Inflammatory macrophage treated with lipopolysaccharide for 4 hours (primary cell): Measurements from ENCODE around the gene SLC17A2.

ENCODE experiments used
- DNase-seq: peaks from one replicate; pipeline ENCODE4 v3.0.0-alpha.2; 2020

The SLC17A2 gene, protein sequence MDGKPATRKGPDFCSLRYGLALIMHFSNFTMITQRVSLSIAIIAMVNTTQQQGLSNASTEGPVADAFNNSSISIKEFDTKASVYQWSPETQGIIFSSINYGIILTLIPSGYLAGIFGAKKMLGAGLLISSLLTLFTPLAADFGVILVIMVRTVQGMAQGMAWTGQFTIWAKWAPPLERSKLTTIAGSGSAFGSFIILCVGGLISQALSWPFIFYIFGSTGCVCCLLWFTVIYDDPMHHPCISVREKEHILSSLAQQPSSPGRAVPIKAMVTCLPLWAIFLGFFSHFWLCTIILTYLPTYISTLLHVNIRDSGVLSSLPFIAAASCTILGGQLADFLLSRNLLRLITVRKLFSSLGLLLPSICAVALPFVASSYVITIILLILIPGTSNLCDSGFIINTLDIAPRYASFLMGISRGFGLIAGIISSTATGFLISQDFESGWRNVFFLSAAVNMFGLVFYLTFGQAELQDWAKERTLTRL

DNA sequence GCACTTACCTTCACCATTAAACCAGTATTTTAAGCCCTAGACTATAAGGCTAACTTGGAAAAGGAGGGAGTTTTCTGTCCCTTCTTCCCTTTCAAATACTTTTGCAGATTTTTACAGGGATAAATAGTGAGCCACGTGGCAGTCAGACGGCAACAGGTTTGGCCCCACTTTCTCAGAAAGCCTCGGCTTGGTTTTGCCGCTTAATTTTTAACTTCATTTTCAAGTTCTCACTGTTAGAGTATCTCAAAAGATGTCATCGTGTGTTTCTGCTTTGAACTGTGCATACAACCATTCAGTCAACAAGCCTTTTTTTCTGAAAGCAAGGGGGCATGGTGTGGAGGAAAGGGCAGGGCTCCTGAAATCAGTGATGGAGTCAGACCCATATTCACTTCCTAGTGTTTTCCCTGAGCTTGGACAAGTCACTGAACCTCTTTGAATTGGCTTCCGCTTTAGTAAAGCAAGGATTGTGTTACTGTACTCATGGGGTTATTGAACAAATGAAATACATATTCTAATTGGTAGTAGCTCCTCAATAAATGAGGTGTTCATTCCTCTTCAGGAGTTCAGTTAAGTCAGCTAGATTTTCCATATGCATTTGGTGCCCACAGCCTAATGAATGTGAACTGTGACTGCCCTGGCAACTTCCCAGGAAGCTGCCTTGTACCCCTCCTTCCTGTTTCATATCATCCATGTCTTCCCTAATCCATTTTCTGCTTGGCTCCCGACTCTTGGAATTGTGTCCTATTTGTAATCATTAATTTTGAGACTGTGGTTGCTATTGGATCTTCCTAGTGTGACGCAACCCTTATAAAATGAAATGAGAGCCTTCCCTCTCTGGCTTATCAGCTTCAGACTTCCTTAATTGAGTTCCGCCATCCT, at the start of gene SLC17A2:
SLC17A2 (minus strand) TSS at position 160 of the 879 bp plus-strand sequence. CDS start 4,895 bp downstream, outside the sequence.
- DNase-seq = no peak

- DNase-seq = no peak
These were observed 45.6 kb upstream of the SLC17A2 start for GRCh38 chr6:25975923-25976560.

- no peak for DNase-seq
These were observed 43.5 kb upstream of the SLC17A2 start for GRCh38 chr6:25973923-25974555.

DNA sequence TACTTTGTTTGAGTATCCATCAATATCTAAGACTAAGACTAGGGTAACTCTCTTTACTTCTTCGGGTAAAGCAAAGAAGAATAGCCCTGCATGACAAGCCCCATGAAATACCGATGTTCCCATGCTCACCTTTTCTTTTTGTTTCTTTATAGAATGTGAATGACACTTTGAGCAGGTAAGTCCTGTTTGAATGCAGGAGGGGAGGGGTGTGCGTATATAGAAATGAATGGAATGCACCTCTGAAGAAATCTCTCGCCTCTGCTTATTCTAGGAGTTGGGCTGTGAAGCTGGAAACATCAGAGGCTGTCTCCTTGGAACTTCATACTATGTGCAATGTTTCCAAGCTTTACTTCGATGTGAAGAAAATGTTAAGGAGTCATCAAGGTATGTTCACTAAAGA, 42.4 kb upstream of the SLC17A2 start:
- DNase-seq = no peak

DNA sequence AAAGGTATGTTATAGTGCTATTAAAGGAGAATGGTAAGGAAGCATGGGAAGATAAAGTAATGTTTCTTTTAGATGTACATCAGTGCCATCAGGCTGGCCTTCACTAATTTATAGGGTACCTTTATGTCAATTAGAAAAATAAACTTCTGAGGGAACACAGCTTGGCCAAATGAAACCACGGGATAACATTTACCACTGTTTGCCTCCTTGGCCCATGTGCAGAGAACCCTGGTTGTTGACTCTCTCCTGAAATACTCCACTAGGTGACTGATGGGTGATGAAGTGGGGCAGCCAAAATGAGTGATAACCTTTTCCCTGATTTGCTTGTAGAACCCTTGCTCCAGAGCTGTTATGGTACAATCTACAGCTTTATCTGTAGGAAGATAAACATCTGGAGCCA, 41.6 kb upstream of the SLC17A2 start:
- no peak for DNase-seq

GRCh38 chr6:25971187-25971821, 40.8 kb upstream of the SLC17A2 start:
- peak; percentile 80 for DNase-seq

- DNase-seq = no peak
These were observed 38.3 kb upstream of the SLC17A2 start for GRCh38 chr6:25968769-25969168.

- no peak for DNase-seq
These were observed 36.2 kb upstream of the SLC17A2 start for GRCh38 chr6:25966711-25967110.

GRCh38 chr6:25965058-25965457, 34.6 kb upstream of the SLC17A2 start:
- DNase-seq = no peak

DNA sequence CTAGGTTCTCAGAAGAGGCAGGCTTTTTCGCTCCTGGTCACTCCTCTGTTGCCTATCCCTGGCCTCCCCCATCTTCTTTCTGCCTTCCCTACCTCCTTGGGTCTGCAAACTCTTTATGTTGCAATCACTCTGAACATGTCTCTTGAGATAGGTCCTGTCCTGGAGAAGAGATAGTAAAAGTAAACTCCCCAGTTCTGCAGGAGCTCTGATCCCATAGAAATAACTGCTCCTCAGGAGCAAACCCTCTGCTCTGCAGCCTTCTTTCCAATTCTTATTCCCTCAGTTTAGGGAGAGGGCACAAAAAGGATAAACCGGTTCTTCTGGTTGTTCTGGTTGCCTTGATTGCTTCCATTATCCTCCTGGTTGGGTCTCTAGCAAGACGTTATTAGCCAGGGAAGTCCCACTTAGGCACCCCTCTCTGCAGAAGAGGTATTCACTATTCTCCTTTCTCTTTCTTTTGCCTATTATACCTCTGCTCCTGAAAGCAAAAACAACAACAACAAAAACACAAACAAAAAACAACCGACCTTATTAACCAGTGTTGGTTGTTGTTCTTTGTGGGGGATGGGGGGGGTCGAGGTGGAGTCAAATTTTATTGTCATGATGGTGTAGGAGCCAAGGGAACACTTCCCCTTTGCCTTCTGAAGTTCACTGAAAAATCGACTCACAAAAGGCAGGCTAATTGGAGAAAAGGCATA, 33.1 kb upstream of the SLC17A2 start:
- peak; percentile 46 for DNase-seq

DNA sequence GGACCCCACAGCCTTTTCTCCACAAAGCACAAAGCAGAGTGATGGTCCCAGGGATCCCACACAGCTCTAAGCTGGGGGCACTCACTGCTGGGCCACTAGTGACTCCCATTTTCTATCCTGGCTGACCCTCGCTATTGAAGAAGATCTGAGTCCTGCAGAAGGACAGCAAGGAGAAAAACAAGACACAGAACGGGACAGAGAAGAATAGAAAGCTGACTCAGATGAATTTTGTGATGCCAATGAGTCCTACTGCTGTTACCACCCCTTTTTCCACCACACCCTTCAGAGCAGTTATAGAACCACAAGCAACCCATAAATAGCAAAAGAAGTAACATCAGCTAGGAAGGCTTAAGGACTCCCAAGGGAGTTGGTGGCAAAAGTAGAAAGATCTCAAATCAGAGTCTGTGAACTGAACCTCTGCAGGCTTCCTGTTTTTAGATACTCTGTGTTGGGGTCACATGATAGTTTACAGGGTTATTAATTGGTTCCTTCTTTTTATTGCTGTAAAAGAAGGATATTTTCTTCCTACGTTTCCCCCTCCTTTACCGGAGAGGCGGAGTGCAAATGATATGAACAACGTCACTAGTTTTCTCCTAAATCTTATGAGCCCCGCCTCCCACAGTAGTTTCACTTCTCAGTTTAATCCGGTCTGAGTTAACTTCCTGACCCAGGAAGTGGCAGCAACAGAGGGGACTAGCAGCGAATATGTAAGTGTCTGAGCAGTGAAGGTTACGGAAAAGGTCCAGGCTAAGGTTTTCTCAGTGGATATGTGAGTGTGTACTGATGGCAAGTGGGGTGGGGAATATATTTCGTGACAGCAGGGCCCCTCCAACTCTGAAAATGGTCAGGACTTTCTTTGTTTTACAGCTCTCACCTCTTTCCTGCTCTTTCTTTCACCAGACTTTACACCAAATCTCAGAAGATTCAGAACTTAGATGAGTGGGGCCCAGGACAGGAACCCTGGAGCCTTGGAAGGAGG, 31.9 kb upstream of the SLC17A2 start, which contains the start of gene TRIM38:
TRIM38 (plus strand) TSS at position 654 of the 979 bp plus-strand sequence. CDS start 3,721 bp downstream, outside the sequence.
- peak; percentile 99 for DNase-seq

DNA sequence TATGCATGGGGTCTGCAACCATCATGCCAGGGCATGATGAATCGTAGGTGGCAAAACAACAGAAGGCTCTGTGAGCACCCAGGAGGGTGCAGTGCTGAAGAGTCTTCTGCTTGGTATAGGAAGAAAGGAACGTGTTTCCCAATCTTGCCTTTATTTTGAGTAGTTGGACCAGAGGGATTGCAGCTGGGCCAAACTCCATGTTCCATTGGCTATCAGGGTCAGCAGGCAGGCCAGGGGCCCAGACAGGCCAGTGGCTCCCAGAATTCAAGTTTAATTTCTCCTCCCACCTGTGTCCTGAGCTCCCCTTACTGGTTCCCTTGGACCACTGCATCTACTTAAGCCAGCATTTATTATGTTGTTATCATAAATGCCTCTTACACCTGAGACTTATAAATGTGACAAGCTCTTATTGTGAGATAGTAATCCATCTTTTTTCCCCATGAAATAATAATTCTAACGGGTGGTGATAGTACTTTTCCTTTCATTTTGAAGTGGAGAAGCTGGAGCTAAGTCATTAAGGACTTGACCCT, 31.2 kb upstream of the SLC17A2 start:
- DNase-seq = no peak

DNA sequence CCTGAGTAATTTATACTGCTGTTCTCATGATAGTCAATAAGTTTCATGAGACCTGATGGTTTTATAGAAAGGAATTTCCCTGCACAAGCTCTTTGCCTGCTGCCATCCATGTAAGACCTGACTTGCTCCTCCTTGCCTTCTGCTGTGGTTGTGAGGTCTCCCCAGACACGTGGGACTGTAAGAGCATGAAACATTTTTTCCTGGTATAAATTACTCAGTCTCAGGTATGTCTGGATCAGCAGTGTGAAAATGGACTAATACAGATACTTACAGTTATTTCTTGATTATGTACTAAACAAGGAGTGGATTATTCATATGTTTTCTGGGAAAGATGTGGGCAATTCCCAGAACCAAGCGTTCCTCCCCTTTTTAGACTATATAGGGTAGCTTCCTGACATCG, 30.2 kb upstream of the SLC17A2 start:
- no peak for DNase-seq

GRCh38 chr6:25959890-25960536, 29.5 kb upstream of the SLC17A2 start:
- no peak for DNase-seq

DNA sequence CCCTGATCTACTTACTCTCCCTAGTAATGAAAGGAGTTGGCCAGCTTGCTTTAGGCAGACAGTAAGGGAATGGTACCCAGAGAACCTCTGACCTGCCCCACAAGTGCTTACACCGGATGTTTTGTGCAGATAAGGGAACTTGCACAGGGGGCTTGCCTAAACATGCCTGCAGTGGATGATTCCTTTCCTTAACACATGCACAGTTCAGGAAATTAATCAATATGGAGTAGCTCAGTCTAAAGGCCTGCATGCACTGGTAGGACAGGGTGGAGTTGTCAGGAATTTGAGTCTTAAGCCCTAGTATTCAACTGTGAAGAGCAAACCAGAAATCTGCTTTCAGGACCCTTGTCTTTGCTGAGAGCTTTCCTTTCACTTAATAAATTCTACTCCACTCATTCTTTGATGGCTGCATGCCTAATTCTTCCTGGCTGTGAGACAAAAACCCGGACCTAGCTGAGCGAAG, 28.2 kb upstream of the SLC17A2 start:
- DNase-seq = no peak

DNA sequence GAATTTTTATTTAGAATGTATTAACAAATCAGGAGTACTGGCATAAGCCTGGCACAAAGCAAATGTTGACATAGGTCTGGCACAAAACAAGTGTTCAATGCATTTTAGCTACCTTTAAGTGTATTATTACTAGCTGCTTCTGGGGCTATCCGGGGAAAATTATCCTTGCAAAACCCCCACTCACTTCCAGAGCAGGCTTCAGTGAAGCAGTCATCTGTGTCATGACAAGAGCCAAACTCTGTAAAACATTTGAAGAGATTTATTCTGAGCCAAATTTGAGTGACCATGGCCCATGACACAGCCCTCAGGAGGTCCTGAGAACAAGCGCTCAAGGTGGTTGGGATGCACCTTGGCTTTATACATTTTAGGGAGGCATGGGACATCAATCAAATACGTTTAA, 25.7 kb upstream of the SLC17A2 start:
- DNase-seq = no peak

- DNase-seq = no peak
These were observed 24.3 kb upstream of the SLC17A2 start for GRCh38 chr6:25954756-25955155.

- DNase-seq = peak; percentile 34
These were observed 23.2 kb upstream of the SLC17A2 start for GRCh38 chr6:25953733-25954132.

GRCh38 chr6:25952535-25952934, 22.0 kb upstream of the SLC17A2 start:
- no peak for DNase-seq
